Kidney epithelial cell (primary cell): ENCODE data around the gene VTN. TPM values are rescaled to one million over a fixed set of nuclear protein-coding genes. Genes with fewer than 3 reads are reported as not detected.

ENCODE experiments used
- DNase-seq: peaks from one replicate; pipeline ENCODE4 v3.0.0-alpha.2; 2010; ENCODE audit warnings: low read depth
- H3K27me3 ChIP-seq: 2 replicates; pipeline ENCODE4 v1.6.0; 2011; ENCODE audit warnings: low read length; ENCODE audit not compliant: control insufficient read depth, insufficient read depth
- H3K36me3 ChIP-seq: 2 replicates; pipeline ENCODE4 v1.5.1; 2011; ENCODE audit warnings: low read length; ENCODE audit not compliant: control insufficient read depth, insufficient read depth
- H3K4me3 ChIP-seq: 2 replicates; pipeline ENCODE4 v1.5.1; 2011; ENCODE audit warnings: low read depth, mild to moderate bottlenecking, control low read depth, low read length
- total RNA-seq: library from RNA; depleted of rRNA; stranded (reverse); fragments of >200 nt; gene quantifications from 2 replicates; pipeline ENCODE4 v1.2.3, GENCODE V29; 2015
- TF ChIP-seq, protein P1 (sequence below): IDR thresholded peaks from 2 replicates; pipeline ENCODE4 v1.5.1; 2011; ENCODE audit warnings: mild to moderate bottlenecking, moderate library complexity, low read length, control low read depth, inconsistent platforms; ENCODE audit not compliant: insufficient read depth, poor library complexity, severe bottlenecking

Gene VTN
- total RNA-seq, 1 donor from 2014 or later, result not detected

DNA sequence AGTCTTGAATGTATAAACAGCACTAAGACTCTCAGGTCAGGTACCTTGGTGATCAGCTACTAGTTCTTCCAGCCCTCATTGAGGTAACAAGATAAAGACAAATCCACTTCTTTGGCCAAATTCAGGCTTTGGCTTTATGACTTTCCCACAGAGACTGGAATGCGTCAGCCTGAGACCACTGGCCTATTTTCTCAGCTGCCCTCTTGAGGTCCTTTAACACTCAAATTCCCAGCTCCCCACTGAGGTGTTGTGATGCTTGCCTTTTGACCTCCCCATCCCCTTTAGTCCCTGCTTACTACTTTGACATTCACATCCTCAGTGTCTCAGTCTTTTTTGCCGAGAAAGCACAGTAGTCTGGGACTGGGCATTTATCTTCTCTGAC, 23.9 kb downstream of the VTN start:
- DNase-seq, result no peak
- TF ChIP-seq, protein P1, sequence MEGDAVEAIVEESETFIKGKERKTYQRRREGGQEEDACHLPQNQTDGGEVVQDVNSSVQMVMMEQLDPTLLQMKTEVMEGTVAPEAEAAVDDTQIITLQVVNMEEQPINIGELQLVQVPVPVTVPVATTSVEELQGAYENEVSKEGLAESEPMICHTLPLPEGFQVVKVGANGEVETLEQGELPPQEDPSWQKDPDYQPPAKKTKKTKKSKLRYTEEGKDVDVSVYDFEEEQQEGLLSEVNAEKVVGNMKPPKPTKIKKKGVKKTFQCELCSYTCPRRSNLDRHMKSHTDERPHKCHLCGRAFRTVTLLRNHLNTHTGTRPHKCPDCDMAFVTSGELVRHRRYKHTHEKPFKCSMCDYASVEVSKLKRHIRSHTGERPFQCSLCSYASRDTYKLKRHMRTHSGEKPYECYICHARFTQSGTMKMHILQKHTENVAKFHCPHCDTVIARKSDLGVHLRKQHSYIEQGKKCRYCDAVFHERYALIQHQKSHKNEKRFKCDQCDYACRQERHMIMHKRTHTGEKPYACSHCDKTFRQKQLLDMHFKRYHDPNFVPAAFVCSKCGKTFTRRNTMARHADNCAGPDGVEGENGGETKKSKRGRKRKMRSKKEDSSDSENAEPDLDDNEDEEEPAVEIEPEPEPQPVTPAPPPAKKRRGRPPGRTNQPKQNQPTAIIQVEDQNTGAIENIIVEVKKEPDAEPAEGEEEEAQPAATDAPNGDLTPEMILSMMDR, result no peak
- Histone ChIP-seq H3K36me3 (peaks cover 9% of the 10 kb centered on the region), H3K27me3 (no peaks in the 10 kb centered on the region), H3K4me3 (no peak overlapping the region)

DNA sequence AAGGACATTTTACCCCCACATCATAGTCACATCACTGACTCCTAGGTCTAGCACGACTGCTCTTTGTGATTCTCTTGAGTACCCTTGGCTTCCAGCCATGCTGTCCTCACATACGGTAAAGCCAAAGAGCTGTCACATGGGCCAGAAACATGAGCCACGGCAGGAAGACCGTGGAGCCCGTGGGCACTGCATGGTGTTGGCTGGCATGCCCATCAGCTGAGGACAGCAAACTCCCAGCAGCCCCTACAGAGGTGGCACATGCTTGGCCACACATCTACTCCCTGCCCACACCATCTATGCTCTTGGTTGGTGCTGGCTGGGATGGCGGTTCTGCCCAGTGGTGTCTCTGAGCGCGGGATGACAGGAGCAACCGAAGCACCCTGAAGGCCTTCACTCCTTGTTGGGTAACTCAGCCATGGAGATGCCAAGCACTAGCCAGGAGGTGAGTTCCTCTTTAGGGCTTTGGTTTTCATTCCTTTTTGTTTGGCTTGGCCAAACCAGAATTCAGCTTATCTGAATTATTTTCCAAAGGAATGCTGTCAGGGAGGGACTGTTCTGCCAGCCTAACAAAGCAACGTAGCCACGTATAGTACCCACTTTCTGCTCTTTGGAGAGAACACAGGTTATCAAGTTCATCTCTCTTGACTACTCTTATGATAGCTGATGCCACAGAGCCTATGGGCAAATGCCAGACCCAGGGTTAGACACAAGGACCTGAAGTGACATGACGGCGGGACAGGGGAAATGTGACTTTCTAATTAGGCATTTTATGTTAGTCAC, 24.5 kb downstream of the VTN start:
- TF ChIP-seq, protein P1, result no peak
- H3K36me3 ChIP-seq, result peaks cover 7% of the 10 kb centered on the region

DNA sequence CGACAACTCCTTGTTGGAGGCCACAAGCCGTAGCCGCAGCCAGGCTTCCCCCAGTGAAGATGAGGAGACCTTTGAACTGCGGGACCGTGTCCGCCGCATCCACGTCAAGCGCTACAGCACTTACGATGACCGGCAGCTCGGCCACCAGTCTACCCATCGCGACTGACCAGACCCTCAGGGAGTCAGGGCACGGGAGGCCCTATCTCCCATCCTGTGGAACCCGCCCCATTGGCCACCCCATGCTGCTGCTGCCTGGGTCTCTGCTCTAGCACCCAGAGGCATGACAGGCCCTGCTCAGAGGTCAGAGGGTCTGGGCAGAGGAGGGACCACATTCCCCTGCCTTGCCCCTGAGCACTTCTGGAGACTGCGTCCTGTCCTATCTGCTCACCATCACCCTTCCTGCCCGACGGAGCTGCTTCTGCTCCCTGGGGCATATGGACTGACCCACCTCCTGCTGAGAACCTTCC, 25.6 kb downstream of the VTN start:
- Histone ChIP-seq H3K4me3 (no peak overlapping the region), H3K27me3 (no peaks in the 10 kb centered on the region), H3K36me3 (peaks cover 6% of the 10 kb centered on the region)
- TF ChIP-seq, protein P1, result no peak
- no peak for DNase-seq

More for the DNA sequence above, 24.5 kb downstream of the VTN start:
- no peak for DNase-seq
- Histone ChIP-seq H3K27me3 (no peaks in the 10 kb centered on the region), H3K4me3 (no peak overlapping the region)

DNA sequence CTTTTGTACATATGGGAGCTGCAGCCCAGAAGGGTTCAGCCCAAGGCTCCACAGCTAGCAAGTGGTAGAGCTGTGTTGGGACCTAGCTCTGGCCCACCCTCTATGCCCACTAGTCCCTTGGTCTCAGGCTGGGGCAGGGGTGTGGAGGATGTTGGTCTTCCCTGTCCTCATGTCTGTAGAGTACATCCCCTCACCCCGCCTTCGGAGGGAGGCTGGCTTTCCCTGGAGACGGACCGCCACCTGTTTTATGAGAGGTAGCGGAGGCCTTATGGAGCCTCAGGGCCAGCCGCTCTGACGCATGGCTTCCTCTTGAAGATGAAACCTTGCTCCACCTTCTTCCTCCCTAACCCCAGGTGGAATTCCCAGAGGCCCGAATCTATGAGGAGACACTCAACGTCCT, 26.1 kb downstream of the VTN start:
- no peak overlapping the region for H3K4me3 ChIP-seq
- TF ChIP-seq, protein P1, result no peak
- H3K27me3 ChIP-seq, result no peaks in the 10 kb centered on the region
- H3K36me3 ChIP-seq, result peaks cover 6% of the 10 kb centered on the region
- no peak for DNase-seq

DNA sequence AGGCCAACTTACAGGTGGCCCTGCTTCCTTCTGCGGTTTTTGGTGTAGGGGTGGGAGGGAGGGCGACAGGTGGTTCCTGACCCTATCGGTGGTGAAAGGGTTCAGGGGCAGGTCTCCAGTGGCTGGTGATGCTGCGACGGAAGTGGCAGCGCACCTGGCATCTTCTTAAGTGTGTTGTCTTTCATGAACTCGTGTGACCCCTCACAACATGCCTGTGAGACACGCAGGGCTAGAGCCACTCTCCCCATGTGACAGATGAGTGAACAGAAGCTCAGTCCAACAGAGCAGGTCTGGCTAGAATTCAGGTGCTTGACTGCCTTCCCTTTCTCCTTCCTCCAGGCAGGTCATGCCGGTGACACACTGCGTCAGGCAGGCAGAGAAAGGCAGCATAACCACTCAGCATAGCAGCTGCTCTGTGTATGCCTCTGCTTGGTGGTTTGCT, 26.6 kb downstream of the VTN start:
- TF ChIP-seq, protein P1, result no peak
- H3K36me3 ChIP-seq, result peaks cover 4% of the 10 kb centered on the region

More for the DNA sequence above, 26.6 kb downstream of the VTN start:
- H3K4me3 ChIP-seq, result no peak overlapping the region
- H3K27me3 ChIP-seq, result no peaks in the 10 kb centered on the region
- DNase-seq, result no peak
